GM21390 (cell line): ENCODE results near the gene DCUN1D1.
A peak's percentile ranks its signal among the peaks of the same experiment; 100 is the strongest.
"Not testable (repeated sequence)": the region's sequence is repeated elsewhere in the genome, so short reads cannot be mapped to it uniquely, and the experiment has no call there.

Source experiments
- ATAC-seq: cut with Tn5 transposase; IDR thresholded peaks from one replicate; pipeline ENCODE4 v1.9.1; 2021; ENCODE audit not compliant: unreplicated experiment

The DCUN1D1 gene

GRCh38 chr3:182980204-182981037 lies at the start of gene DCUN1D1:
DCUN1D1 (minus strand) TSS chr3:182980538; CDS start chr3:182980489, 49 bp downstream.
- peak; percentile 90 for ATAC-seq

GRCh38 chr3:183028416-183028815 lies 48.1 kb upstream of the DCUN1D1 start:
- ATAC-seq, result no peak

- no peak for ATAC-seq
Observed at GRCh38 chr3:183027276-183027675, 46.9 kb upstream of the DCUN1D1 start.

DNA sequence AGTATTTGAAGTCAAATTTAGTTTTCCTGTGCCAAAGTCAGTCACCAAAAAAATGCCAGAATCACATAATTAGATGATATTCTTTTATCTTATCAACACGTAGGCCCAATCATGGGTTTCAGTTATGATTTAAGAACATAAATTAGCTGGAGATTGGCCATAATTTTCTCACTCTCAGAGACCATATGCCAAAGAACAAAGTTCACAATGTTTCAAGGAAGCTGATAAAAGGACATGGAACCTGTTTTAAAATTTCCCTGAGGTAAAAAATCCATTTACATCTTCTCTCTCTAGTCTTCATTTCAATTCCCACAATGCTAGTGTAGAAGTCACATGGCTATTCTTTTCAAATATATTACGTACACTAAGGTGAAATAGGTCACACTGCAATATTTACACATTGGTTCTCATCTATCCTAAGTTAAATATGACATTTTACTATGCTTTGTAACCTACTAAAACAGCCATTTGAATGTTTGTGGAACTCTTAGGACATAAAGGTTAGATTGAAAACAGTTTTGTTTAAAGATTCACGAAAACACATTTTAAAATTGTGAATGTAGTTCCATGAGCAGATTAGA lies 42.7 kb upstream of the DCUN1D1 start:
- no peak for ATAC-seq

DNA sequence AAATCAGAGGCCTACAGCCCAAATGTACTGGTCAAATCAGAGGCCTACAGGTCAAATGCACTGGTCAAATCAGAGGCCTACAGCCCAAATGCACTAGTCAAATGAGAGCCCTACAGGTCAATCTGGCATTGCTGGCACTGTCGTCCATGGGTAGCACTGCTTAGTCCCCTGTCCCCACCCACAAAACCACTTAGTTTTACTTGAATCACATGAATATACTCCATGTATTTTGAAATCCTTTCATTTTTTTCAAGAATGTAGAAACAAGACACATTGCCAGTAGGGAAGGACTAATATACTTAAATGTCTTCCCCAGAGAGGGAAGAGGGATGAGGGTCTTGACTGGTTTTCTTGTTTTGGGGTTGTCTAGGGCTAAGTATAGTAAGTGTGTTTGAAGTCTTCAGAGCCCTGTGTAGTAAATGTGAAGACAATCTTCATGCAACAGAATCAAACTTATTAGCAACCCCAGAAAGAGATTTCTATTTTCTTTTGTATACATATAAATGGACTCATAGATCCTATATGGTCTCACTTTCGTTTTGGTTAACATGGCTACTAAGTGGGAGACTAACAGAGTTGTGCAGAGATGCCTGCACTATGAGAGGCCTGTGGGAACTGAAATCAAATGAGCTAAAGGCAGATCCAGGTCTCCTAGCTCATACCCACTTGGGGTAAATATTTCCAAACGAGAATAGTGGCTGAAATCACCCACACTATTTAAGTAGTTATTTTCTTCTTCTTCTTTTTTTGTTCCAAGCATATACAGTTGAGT lies 38.3 kb upstream of the DCUN1D1 start:
- no peak for ATAC-seq

DNA sequence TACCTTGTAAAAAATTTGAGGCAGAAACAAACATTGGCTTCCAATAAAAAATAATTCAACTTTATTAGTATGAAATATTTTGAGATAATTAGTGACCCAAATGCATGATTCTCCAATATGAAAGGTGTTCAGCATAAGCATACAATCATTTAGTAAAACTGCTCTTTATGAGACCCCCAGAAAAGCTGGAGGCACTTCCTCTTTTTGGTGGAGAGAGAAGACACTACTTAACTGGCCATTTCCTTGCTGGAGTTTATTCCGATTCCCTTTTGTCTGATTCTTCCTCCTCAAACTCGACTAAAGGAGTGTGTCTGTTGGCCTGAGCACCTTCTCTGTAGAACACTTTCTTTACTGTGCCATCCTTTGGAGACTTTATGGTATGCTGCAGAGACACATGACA lies 34.8 kb upstream of the DCUN1D1 start:
- ATAC-seq, result no peak

DNA sequence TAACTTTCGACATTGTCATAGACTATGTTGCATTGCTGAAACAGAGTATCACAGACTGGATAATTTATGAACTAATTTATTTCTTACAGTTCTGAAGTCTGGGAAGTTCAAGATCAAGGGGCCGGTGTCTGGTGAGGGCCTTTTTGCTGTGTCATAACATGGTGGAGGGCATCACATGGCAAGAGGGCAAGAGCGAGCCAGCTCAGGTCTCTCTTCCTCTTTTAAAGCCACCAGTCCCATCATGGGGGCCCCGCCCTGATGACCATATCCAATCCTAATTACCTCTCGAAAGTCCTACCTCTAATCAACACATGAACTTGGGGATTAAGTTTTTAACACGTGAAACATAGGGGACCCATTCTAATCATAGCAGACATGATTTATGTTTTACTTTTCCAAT lies 33.5 kb upstream of the DCUN1D1 start:
- ATAC-seq, result no peak

GRCh38 chr3:183013074-183013473 lies 32.7 kb upstream of the DCUN1D1 start:
- no peak for ATAC-seq

DNA sequence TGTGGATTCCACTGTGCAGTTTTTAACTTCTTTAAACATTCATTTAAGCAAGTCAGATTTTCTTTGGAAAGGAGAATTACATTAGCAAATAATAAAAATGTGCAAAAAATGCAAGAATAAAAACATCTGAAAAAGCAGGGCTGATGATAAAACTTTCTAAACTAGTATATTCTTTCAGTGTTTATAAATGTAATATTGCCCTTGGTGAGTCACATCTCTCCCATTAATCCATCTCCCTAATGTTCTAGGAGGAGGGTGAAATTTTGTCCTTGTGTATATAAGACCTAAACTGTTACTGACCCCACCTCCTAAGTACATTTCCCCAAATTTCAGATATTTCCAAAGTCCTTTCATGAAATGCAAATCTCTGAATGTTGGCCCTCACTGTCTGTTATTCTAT lies 28.5 kb upstream of the DCUN1D1 start:
- ATAC-seq, result no peak

- ATAC-seq, result no peak
Observed at GRCh38 chr3:183008303-183008702, 28.0 kb upstream of the DCUN1D1 start.

GRCh38 chr3:183006396-183007002 lies 26.2 kb upstream of the DCUN1D1 start:
- no peak for ATAC-seq

- ATAC-seq, result no peak
Observed at GRCh38 chr3:182999767-183000166, 19.4 kb upstream of the DCUN1D1 start.

DNA sequence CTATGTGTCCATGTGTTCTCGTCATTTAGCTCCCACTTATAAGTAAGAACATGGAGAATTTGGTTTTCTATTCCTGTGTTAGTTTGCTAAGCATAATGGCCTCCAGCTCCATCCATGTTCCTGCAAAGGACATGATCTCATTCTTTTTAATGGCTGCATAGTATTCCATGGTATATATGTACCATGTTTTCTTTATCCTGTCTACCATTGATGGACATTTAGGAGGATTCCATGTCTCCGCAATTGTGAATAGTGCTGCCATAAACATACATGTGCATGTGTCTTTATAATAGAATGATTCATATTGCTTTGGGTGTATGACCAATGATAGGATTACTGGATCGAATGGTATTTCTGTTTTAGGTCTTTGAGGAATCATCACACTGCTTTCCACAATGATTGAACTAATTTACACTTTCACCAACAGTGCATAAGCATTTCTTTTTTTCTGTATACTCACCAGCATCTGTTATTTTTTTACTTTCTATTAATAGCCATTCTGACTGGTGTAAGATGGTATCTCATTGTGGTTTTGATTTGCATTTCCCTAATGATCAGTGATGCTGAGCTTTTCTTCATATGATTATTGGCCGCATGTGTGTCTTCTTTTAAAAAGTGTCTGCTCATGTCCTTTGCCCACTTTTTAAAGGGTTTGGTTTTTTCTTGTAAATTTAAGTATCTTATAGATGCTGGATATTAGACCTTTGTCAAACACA lies 13.3 kb upstream of the DCUN1D1 start:
- not testable (repeated sequence) for ATAC-seq

GRCh38 chr3:182989566-182989965 lies 9.2 kb upstream of the DCUN1D1 start:
- ATAC-seq, result no peak

DNA sequence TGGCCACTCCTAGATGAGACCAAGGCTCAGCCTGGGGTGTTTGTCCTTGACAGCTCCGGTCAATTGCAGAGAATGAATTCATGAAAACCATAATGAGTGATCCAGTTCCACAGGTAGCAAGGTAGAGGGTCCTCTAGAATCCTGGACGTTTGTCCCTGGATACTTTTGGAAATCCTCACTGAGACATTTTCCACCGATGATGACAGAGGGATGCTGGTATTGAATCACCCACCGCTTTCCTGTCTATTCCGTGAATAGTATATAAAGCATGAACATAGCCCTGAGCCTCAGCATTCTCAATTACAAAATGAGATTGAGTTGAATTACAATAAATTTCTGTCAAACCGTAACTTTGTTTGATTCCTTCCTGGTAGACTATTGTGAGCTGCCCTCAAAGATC lies 5.7 kb upstream of the DCUN1D1 start:
- no peak for ATAC-seq

DNA sequence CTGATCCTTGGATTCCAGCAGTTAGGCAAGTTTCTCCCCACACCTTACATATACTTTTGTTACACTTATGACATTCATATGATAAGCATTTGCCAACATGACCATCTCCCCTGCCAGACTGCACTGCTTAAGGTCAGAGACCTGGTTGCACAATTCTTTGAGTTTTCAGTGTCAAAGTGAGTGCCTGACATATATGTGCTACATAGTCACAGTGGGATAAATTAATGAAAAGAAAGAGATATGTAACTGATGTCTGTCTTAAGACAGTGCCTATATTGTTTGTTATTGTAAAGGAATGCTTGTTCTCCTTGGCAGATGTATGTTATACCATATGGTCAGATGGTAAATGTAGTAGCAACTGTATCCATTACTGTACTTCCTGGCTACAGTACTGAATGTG lies 3.5 kb upstream of the DCUN1D1 start:
- ATAC-seq, result no peak

DNA sequence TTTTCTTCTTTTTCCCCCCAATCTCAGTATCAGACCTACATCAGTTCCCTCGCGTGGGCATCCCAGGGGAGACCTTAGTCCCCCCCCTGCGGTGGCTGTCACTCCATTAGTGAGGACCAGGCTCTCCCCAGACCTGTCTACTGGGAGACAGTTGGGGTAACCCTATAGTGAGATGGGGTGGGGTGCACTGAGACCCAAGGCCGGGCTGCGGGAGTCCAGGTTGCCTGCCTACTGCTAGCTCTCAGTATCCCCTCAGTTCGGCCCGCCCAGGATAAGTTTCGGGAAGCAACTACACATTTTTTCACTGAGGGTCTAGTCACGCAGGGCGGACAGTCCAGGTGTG lies 671 bp upstream of the DCUN1D1 start:
- ATAC-seq, result no peak

- ATAC-seq, result peak; percentile 18
Observed at GRCh38 chr3:182979674-182980191, 605 bp downstream of the DCUN1D1 start.

DNA sequence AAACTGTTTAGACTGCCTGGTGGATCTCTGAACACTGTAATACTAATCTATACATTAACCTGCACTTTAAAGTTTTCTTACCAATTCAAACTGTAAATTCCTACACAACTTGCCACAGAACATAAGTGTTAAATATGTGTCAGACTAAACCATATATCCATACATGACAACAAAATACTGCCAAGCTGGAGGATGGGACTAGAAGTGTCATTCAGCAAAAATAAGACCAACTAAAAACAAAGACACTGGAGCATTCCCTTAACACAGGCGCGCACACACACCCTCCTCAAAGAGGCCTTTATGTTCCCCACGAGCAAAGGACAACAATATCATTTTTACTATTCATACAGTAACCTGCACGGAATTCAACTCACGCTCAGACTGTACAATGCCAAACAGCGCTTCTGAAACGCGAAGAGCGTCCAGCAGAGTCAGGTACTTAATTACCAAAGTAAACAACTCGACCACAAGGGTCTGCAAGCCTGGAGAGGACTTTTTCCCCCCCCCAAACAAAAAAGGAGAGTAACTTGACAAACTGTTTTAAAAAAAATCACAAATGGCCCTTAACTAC lies 1.1 kb downstream of the DCUN1D1 start:
- ATAC-seq, result no peak

DNA sequence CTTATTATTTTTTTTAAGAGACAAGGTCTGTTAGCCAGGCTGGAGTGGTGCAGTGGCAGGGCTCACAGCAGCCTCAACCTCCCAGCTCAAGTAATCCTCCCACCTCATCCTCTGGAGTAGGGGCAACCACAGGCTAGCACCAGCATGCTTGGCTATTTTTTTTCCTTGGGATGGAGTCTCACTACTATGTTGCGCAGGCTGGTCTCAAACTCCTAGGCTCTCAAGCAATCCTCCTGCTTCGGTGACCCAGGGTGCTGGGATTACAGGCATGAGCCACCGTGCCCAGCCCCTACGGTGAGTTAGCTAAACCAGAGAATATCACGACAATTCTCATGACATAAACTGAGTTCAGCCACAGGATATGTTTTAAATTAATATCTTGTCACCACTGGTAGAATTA lies 2.0 kb downstream of the DCUN1D1 start:
- no peak for ATAC-seq
